K562 treated with DMSO at 1 percent for 4 hours (cell line): ENCODE data around the gene TKT. TPM values are rescaled to one million over a fixed set of nuclear protein-coding genes. Genes with fewer than 3 reads are reported as not detected.

Experiments
- total RNA-seq: library from RNA; unstranded; fragments of 300-600 nt; gene quantifications from 2 replicates; pipeline ENCODE4 v1.2.3, GENCODE V29; 2022; ENCODE audit not compliant: insufficient read depth

Gene TKT, protein sequence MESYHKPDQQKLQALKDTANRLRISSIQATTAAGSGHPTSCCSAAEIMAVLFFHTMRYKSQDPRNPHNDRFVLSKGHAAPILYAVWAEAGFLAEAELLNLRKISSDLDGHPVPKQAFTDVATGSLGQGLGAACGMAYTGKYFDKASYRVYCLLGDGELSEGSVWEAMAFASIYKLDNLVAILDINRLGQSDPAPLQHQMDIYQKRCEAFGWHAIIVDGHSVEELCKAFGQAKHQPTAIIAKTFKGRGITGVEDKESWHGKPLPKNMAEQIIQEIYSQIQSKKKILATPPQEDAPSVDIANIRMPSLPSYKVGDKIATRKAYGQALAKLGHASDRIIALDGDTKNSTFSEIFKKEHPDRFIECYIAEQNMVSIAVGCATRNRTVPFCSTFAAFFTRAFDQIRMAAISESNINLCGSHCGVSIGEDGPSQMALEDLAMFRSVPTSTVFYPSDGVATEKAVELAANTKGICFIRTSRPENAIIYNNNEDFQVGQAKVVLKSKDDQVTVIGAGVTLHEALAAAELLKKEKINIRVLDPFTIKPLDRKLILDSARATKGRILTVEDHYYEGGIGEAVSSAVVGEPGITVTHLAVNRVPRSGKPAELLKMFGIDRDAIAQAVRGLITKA
- total RNA-seq = 270 and 304 TPM in 2 replicates

DNA sequence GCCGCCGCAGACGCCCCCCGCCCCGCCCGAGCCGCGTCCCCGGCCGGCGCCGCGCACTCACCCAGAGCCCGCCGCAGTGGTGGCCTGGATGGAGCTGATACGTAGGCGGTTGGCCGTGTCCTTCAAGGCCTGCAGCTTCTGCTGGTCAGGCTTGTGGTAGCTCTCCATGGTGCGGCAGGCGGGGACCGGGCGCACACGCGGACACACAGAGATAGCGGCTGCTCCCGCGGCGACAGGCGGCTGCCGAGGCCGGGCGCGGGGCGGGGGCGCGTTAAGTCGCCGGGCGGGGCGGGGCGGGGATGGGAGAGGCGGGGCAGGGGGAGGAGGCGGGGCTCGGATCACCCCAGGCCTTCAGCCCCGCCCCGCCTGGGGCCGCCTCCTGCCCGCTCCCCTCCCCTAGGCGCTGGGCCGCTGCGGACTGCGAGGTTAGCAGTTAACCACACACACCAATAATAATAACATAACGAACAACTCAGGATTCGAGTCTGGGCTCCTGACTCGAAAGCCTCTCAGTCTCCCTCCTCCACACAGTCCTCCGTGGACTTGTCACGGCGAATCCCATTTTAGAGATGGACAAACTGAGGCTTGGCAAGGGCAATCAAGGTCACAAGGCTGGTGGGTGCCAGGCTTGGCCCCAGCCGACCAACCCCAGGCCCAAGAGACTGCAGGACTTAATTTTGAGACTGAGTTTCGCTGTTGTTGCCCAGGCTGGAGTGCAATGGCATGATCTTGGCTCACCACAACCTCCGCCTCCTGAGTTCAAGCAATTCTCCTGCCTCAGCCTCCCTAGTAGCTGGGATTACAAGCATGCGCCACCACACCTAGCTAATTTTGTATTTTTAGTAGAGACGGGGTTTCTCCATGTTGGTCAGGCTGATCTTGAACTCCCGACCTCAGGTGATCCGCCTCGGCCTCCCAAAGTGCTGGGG lies at the start of gene TKT:
Gene TKT (minus strand): TSS at position 248 of the 929 bp plus-strand sequence. CDS start 80 bp downstream, at position 168.

Other genes starting within 250 kb of the TKT start
- gene SFMBT1, start 209.9 kb downstream of the TKT start, total RNA-seq = 2.3 and 2.6 TPM in 2 replicates
- gene RFT1, start 125.6 kb downstream of the TKT start, total RNA-seq = 4.7 and 5.3 TPM in 2 replicates
- 11.7 and 12.4 TPM in 2 replicates for gene PRKCD, start 94.8 kb downstream of the TKT start, total RNA-seq
- 10.3 and 10.6 TPM in 2 replicates for gene DCP1A, start 91.5 kb upstream of the TKT start, total RNA-seq
- gene CACNA1D, start 238.6 kb upstream of the TKT start, total RNA-seq = not detected in 2 replicates